Endothelial cell of umbilical vein (primary cell): Measurements from ENCODE around the gene CPXM2.

Experiments used
- JUN ChIP-seq: IDR thresholded peaks from 2 replicates; pipeline ENCODE4 v1.6.1; 2011; ENCODE audit warnings: borderline replicate concordance, low read depth; ENCODE audit not compliant: insufficient read length, insufficient read depth
- MYC ChIP-seq: IDR thresholded peaks from one replicate; pipeline ENCODE4 v1.6.1; 2011; ENCODE audit warnings: mild to moderate bottlenecking, low read depth, low read length
- POLR2A ChIP-seq: IDR thresholded peaks from 2 replicates; pipeline ENCODE4 v1.6.1; 2012; ENCODE audit warnings: low read depth, mild to moderate bottlenecking, control low read depth, low read length
- POLR2AphosphoS5 ChIP-seq: IDR thresholded peaks from 2 replicates; pipeline ENCODE4 v1.6.1; 2012; ENCODE audit warnings: low read depth, mild to moderate bottlenecking, control low read depth, low read length, moderate library complexity; ENCODE audit not compliant: insufficient read depth
- TF ChIP-seq, protein P1 (sequence below), 2 donors: IDR thresholded peaks; 1 replicate in 1 of 2; 2 replicates in 1 of 2; pipeline ENCODE4 v1.5.1; 2011; ENCODE audit warnings: low read length in 2 of 2, mild to moderate bottlenecking in 2 of 2, moderate library complexity in 2 of 2, control low read depth in 1 of 2, inconsistent platforms in 1 of 2, low read depth in 1 of 2; ENCODE audit not compliant: insufficient read depth in 1 of 2; ENCODE audit errors: extremely low read depth in 1 of 2
- TF ChIP-seq, protein P2 (sequence below): IDR thresholded peaks from 2 replicates; pipeline ENCODE4 v1.6.1; 2011; ENCODE audit not compliant: insufficient read depth, insufficient read length

DNA sequence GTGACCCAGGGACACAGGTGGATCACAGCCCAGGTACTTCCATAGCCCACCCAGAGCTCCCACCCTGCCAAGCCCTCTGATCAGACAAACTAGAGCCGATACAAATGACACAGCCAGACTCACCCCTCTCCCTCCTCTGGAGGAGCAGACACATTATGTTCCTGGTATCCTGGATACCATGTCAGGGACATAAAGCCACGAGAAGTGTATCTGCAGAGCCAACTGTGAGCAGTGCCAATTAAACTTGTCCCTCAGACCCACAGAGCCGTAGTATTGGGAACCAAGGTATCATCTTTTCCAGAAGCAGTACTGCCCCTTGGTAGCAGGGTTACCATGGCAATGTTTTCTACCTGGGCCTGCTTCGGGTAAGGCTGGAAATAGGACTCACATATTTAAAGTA lies 47.3 kb upstream of the CPXM2 start:
- TF ChIP-seq POLR2AphosphoS5 (no peak), POLR2A (no peak), MYC (no peak), JUN (no peak)
- TF ChIP-seq, protein P1, sequence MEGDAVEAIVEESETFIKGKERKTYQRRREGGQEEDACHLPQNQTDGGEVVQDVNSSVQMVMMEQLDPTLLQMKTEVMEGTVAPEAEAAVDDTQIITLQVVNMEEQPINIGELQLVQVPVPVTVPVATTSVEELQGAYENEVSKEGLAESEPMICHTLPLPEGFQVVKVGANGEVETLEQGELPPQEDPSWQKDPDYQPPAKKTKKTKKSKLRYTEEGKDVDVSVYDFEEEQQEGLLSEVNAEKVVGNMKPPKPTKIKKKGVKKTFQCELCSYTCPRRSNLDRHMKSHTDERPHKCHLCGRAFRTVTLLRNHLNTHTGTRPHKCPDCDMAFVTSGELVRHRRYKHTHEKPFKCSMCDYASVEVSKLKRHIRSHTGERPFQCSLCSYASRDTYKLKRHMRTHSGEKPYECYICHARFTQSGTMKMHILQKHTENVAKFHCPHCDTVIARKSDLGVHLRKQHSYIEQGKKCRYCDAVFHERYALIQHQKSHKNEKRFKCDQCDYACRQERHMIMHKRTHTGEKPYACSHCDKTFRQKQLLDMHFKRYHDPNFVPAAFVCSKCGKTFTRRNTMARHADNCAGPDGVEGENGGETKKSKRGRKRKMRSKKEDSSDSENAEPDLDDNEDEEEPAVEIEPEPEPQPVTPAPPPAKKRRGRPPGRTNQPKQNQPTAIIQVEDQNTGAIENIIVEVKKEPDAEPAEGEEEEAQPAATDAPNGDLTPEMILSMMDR (IDR thresholded peaks at IDR 0.05; ENCODE audit: extremely low read depth in 1 of 2, insufficient read depth in 1 of 2, low read depth in 1 of 2, low read length in 2 of 2): no peak
- TF ChIP-seq, protein P2, sequence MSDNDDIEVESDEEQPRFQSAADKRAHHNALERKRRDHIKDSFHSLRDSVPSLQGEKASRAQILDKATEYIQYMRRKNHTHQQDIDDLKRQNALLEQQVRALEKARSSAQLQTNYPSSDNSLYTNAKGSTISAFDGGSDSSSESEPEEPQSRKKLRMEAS: no peak
